Right renal pelvis (tissue), 4 donors: Measurements from ENCODE around the gene CHMP6. TPM values are rescaled to one million over a fixed set of nuclear protein-coding genes. Genes with fewer than 3 reads are reported as not detected.
"Not testable (repeated sequence)": the region's sequence is repeated elsewhere in the genome, so short reads cannot be mapped to it uniquely, and the experiment has no call there.

Experiments
- DNase-seq, 4 donors: peaks; one replicate each; pipeline ENCODE4 v3.0.0-alpha.2; 2013; ENCODE audit warnings: low read depth in 4 of 4, low spot score in 3 of 4, missing footprints in 1 of 4
- polyA plus RNA-seq, 4 donors: library from polyadenylated mRNA; unstranded; fragments of 120-200 nt; gene quantifications; one replicate each; pipeline ENCODE4 v1.2.1, GENCODE V29; 2013; ENCODE audit not compliant: insufficient read length in 4 of 4

The CHMP6 gene
- polyA plus RNA-seq, 4 donors = 27.3 to 34.5 (median 30.5) TPM

GRCh38 chr17:81027591-81028505 lies 36.2 kb downstream of the CHMP6 start:
- no peak for DNase-seq

GRCh38 chr17:81028506-81028858 lies 36.8 kb downstream of the CHMP6 start:
- DNase-seq = no peak

- DNase-seq = no peak
Observed at GRCh38 chr17:81029859-81030258, 38.2 kb downstream of the CHMP6 start.

- not testable (repeated sequence) for DNase-seq
Observed at GRCh38 chr17:81030312-81030711, 38.7 kb downstream of the CHMP6 start.

- DNase-seq = no peak
Observed at GRCh38 chr17:81030741-81031565, 39.3 kb downstream of the CHMP6 start.

- DNase-seq = no peak
Observed at GRCh38 chr17:81031566-81032550, 40.2 kb downstream of the CHMP6 start.

- DNase-seq = no peak
Observed at GRCh38 chr17:81032641-81033480, 41.2 kb downstream of the CHMP6 start.

- DNase-seq = no peak
Observed at GRCh38 chr17:81033535-81034167, 42.0 kb downstream of the CHMP6 start.

- DNase-seq = no peak
Observed at GRCh38 chr17:81034168-81034777, 42.6 kb downstream of the CHMP6 start.

GRCh38 chr17:81034779-81035520 lies 43.3 kb downstream of the CHMP6 start, which contains the start of gene BAIAP2:
TSS of gene BAIAP2 (plus strand) at chr17:81035151. CDS start at chr17:81035255, 104 bp downstream.
- peak; percentile 87 to 90 (median 89) for DNase-seq

- no peak for DNase-seq
Observed at GRCh38 chr17:81035521-81036196, 44.0 kb downstream of the CHMP6 start.

- DNase-seq = no peak
Observed at GRCh38 chr17:81036197-81036941, 44.7 kb downstream of the CHMP6 start.

- no peak for DNase-seq
Observed at GRCh38 chr17:81037026-81037797, 45.6 kb downstream of the CHMP6 start.

GRCh38 chr17:81037798-81038733 lies 46.4 kb downstream of the CHMP6 start:
- no peak for DNase-seq

GRCh38 chr17:81039096-81039495 lies 47.5 kb downstream of the CHMP6 start:
- no peak for DNase-seq
